GM10266 (cell line): ENCODE results near the gene JMJD1C.
"Not testable (repeated sequence)": the region's sequence is repeated elsewhere in the genome, so short reads cannot be mapped to it uniquely, and the experiment has no call there.

Experiments
- DNase-seq: peaks from one replicate; pipeline ENCODE4 v3.0.0; 2012; ENCODE audit errors: extremely low spot score
- TF ChIP-seq, protein P1 (sequence below): IDR thresholded peaks from 2 replicates; pipeline ENCODE4 v1.5.1; 2012; ENCODE audit warnings: mild to moderate bottlenecking, low read depth; ENCODE audit not compliant: control insufficient read depth, insufficient read depth; ENCODE audit errors: missing control alignments

The JMJD1C gene

DNA sequence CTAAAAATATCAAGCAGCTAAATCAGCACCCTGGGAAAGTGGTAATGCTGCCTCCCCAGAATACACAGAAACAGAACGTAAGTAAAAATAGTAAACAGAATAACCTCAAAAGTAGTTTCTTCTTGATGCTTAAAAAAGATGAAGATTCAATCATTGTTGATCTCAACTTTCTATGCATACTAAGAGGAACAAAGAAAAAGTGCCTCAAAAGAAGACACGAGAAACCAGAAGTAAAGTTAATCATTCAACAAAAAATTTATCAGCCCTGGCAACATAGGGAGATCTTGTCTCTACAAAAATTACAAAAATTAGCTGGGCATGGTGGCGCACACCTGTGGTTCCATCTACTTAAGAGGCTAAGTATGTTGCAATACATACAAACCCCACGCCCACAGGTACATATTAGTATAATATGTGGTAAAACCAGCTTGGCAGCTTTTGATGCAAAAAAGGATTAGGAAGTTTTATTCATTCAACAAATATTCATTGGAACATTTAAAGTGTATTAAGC, 179.0 kb downstream of the JMJD1C start:
- TF ChIP-seq, protein P1, sequence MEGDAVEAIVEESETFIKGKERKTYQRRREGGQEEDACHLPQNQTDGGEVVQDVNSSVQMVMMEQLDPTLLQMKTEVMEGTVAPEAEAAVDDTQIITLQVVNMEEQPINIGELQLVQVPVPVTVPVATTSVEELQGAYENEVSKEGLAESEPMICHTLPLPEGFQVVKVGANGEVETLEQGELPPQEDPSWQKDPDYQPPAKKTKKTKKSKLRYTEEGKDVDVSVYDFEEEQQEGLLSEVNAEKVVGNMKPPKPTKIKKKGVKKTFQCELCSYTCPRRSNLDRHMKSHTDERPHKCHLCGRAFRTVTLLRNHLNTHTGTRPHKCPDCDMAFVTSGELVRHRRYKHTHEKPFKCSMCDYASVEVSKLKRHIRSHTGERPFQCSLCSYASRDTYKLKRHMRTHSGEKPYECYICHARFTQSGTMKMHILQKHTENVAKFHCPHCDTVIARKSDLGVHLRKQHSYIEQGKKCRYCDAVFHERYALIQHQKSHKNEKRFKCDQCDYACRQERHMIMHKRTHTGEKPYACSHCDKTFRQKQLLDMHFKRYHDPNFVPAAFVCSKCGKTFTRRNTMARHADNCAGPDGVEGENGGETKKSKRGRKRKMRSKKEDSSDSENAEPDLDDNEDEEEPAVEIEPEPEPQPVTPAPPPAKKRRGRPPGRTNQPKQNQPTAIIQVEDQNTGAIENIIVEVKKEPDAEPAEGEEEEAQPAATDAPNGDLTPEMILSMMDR = no peak
- peak; percentile 32 for DNase-seq

- peak; percentile 8 for DNase-seq
- TF ChIP-seq, protein P1 = no peak
Observed at GRCh38 chr10:63286340-63286739, 179.4 kb downstream of the JMJD1C start.

GRCh38 chr10:63283901-63284300, 181.9 kb downstream of the JMJD1C start:
- DNase-seq = not testable (repeated sequence)

GRCh38 chr10:63283093-63283492, 182.7 kb downstream of the JMJD1C start:
- TF ChIP-seq, protein P1 = no peak
- no peak for DNase-seq

DNA sequence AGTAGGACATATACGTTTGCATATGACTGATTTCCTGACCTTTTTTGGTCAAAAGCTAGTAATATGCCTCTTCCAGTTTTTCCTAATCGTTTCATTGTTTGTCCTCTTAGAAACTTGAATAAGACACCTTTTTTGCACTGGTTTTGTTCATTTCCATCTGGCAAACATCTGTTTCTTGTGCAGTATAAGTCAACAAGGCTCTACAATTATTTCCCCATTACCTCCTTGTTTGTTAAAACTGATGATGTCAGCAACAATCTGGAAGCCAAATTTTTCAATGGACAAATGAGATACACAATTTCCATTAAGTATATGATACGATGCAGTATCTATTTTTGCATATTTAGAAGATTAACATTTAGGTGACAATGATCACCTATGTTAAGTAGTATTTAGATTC, 183.8 kb downstream of the JMJD1C start:
- TF ChIP-seq, protein P1 = no peak
- no peak for DNase-seq

DNA sequence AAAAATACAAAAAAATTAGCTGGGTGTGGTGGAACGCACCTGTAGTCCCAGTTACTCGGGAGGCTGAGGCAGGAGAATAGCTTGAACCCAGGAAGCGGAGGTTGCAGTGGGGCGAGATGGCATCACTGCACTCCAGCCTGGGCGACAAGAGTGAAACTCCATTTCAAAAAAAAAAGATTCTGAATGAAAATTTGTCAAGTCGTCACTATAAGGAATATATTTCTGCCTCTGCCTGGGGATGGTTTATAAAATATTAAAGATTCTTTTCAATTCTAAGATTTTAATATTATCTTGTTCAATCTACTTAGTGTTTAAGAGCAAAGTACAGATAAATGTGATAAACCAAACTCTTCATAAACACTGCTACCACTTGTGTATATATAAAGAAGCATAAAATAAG, 185.4 kb downstream of the JMJD1C start:
- TF ChIP-seq, protein P1 = no peak
- DNase-seq = no peak

DNA sequence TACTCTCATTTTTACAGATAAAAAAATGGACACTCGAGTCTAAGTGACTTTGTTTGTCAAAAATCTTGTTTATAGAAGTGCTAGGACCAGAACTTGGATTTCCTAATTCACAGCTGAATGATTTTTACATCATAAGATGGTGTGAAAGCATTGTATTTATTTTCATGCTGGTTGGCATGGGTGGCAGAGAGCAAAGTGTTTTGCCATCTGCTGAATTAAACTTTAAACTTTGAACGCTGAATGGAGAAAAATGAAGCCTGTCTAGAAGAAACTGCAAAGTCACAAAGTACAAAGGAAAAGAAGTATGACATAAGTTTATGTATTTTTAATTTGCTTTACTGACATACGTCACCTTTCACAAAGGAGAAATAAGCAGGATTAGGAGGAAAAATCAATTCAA, 190.7 kb downstream of the JMJD1C start:
- DNase-seq = no peak
- TF ChIP-seq, protein P1 = no peak

DNA sequence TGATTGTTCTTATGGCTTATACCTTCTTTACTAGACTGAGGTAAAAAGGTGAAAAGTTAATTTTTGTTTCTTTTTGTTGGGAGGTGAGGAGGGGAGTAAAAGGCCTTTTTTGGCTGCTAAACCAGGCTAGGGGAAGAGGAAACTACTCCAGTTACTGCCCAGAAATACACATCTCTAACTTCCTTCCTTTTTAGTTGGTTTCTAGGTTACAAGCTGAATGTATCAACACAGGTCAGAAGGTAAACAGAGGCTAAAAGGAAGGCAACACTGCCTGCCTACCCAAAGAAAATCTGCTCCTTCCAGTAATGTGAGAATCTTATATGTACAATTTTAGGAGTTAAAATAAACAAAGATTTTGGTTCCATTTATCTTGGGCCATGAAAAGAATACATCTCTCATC, 192.2 kb downstream of the JMJD1C start:
- no peak for DNase-seq
- TF ChIP-seq, protein P1 = no peak
